Measurements from ENCODE around the gene NT5C2.

Gene NT5C2

GRCh38 chr10:103060575-103060974, 132.5 kb downstream of the NT5C2 start:
- DNase-seq (ENCODE audit: low read depth in 3 of 3): no peak

- DNase-seq (ENCODE audit: low read depth in 3 of 3): no peak
These were observed 135.0 kb downstream of the NT5C2 start for GRCh38 chr10:103058034-103058433.

- no peak for DNase-seq (ENCODE audit: low read depth in 3 of 3)
These were observed 138.0 kb downstream of the NT5C2 start for GRCh38 chr10:103055105-103055504.

- no peak for DNase-seq (ENCODE audit: low read depth in 3 of 3)
These were observed 138.5 kb downstream of the NT5C2 start for GRCh38 chr10:103054621-103055020.

GRCh38 chr10:103053659-103054581, 139.2 kb downstream of the NT5C2 start:
- peak in 2 of 3 experiments; percentile 9 to 22 for DNase-seq (ENCODE audit: low read depth in 3 of 3)

- no peak for DNase-seq (ENCODE audit: low read depth in 3 of 3)
These were observed 143.8 kb downstream of the NT5C2 start for GRCh38 chr10:103049237-103049636.

- no peak for DNase-seq (ENCODE audit: low read depth in 3 of 3)
These were observed 145.7 kb downstream of the NT5C2 start for GRCh38 chr10:103047381-103047780.

GRCh38 chr10:103045961-103046360, 147.1 kb downstream of the NT5C2 start:
- DNase-seq (ENCODE audit: low read depth in 3 of 3): no peak

GRCh38 chr10:103044942-103045489, 148.1 kb downstream of the NT5C2 start:
- DNase-seq (ENCODE audit: low read depth in 3 of 3): no peak

- no peak for DNase-seq (ENCODE audit: low read depth in 3 of 3)
These were observed 150.2 kb downstream of the NT5C2 start for GRCh38 chr10:103042908-103043307.

- no peak for DNase-seq (ENCODE audit: low read depth in 3 of 3)
These were observed 150.9 kb downstream of the NT5C2 start for GRCh38 chr10:103042129-103042528.

GRCh38 chr10:103041391-103041790, 151.7 kb downstream of the NT5C2 start:
- no peak for DNase-seq (ENCODE audit: low read depth in 3 of 3)

GRCh38 chr10:103040418-103040817, 152.7 kb downstream of the NT5C2 start:
- DNase-seq (ENCODE audit: low read depth in 3 of 3): no peak

- DNase-seq (ENCODE audit: low read depth in 3 of 3): no peak
These were observed 154.5 kb downstream of the NT5C2 start for GRCh38 chr10:103038570-103038969.

Data from stimulated activated CD4-positive, alpha-beta T cell treated with anti-CD3 and anti-CD28 coated beads, TNF-alpha, amount 100 ng/mL, for 24 hours (primary cell).